Measurements from ENCODE around the gene KAT2A.

Gene KAT2A

GRCh38 chr17:42097691-42098631 lies 23.2 kb downstream of the KAT2A start, which contains the start of gene ZNF385C:
Gene ZNF385C (minus strand): TSS chr17:42098473. CDS start chr17:42063056, 35,417 bp downstream.
- TF ChIP-seq TAF1 (IDR thresholded peaks at IDR 0.05; ENCODE audit: borderline replicate concordance, insufficient read depth, low read length), result no peak
- no peak for TF ChIP-seq FOXP2 (optimal IDR thresholded peaks at IDR 0.05; ENCODE audit: borderline replicate concordance, extremely low read depth, extremely low read length, insufficient read depth)
- no peak for TF ChIP-seq POLR2AphosphoS5 (IDR thresholded peaks at IDR 0.05; ENCODE audit: low read depth, low read length)

GRCh38 chr17:42096360-42097111 lies 24.6 kb downstream of the KAT2A start:
- TF ChIP-seq POLR2AphosphoS5 (IDR thresholded peaks at IDR 0.05; ENCODE audit: low read depth, low read length), result no peak
- no peak for TF ChIP-seq TAF1 (IDR thresholded peaks at IDR 0.05; ENCODE audit: borderline replicate concordance, insufficient read depth, low read length)
- no peak for TF ChIP-seq REST (IDR thresholded peaks at IDR 0.05; ENCODE audit: insufficient read depth in 1 of 2, low read depth in 2 of 2, low read length in 2 of 2)
- no peak for TF ChIP-seq SIN3A (IDR thresholded peaks at IDR 0.05; ENCODE audit: borderline replicate concordance, insufficient read depth, low read length)
- no peak for TF ChIP-seq FOXP2 (optimal IDR thresholded peaks at IDR 0.05; ENCODE audit: borderline replicate concordance, extremely low read depth, extremely low read length, insufficient read depth)

GRCh38 chr17:42094375-42095069 lies 26.6 kb downstream of the KAT2A start:
- TF ChIP-seq POLR2AphosphoS5 (IDR thresholded peaks at IDR 0.05; ENCODE audit: low read depth, low read length), result no peak
- TF ChIP-seq FOXP2 (optimal IDR thresholded peaks at IDR 0.05; ENCODE audit: borderline replicate concordance, extremely low read depth, extremely low read length, insufficient read depth), result no peak
- no peak for TF ChIP-seq SIN3A (IDR thresholded peaks at IDR 0.05; ENCODE audit: borderline replicate concordance, insufficient read depth, low read length)
- TF ChIP-seq TAF1 (IDR thresholded peaks at IDR 0.05; ENCODE audit: borderline replicate concordance, insufficient read depth, low read length), result no peak
- no peak for TF ChIP-seq REST (IDR thresholded peaks at IDR 0.05; ENCODE audit: insufficient read depth in 1 of 2, low read depth in 2 of 2, low read length in 2 of 2)

- TF ChIP-seq SIN3A (IDR thresholded peaks at IDR 0.05; ENCODE audit: borderline replicate concordance, insufficient read depth, low read length), result no peak
Observed at GRCh38 chr17:42092939-42093338, 28.2 kb downstream of the KAT2A start.

GRCh38 chr17:42090964-42091790 lies 30.0 kb downstream of the KAT2A start:
- TF ChIP-seq TAF1 (IDR thresholded peaks at IDR 0.05; ENCODE audit: borderline replicate concordance, insufficient read depth, low read length) (no peak), FOXP2 (optimal IDR thresholded peaks at IDR 0.05; ENCODE audit: borderline replicate concordance, extremely low read depth, extremely low read length, insufficient read depth) (no peak)

GRCh38 chr17:42088736-42089135 lies 32.4 kb downstream of the KAT2A start:
- no peak for TF ChIP-seq POLR2AphosphoS5 (IDR thresholded peaks at IDR 0.05; ENCODE audit: low read depth, low read length)
- no peak for TF ChIP-seq TAF1 (IDR thresholded peaks at IDR 0.05; ENCODE audit: borderline replicate concordance, insufficient read depth, low read length)
- no peak for TF ChIP-seq FOXP2 (optimal IDR thresholded peaks at IDR 0.05; ENCODE audit: borderline replicate concordance, extremely low read depth, extremely low read length, insufficient read depth)
- TF ChIP-seq SIN3A (IDR thresholded peaks at IDR 0.05; ENCODE audit: borderline replicate concordance, insufficient read depth, low read length), result no peak
- no peak for TF ChIP-seq REST (IDR thresholded peaks at IDR 0.05; ENCODE audit: insufficient read depth in 1 of 2, low read depth in 2 of 2, low read length in 2 of 2)
